Kasumi-1 (cell line): ENCODE data around the gene EIF4E3.
A peak's percentile ranks its signal among the peaks of the same experiment; 100 is the strongest.

ENCODE experiments used
- DNase-seq, 2 experiments: peaks; one replicate each; lab custom pipeline; 2025; lab: John Stamatoyannopoulos, UW

The EIF4E3 gene

GRCh38 chr3:71689291-71689690, 35.9 kb downstream of the EIF4E3 start:
- DNase-seq, result peak; percentile 49 to 63

GRCh38 chr3:71688121-71688520, 37.1 kb downstream of the EIF4E3 start:
- DNase-seq, result no peak

- DNase-seq, result no peak
Observed at GRCh38 chr3:71685686-71686085, 39.5 kb downstream of the EIF4E3 start.

- DNase-seq, result no peak
Observed at GRCh38 chr3:71684757-71685386, 40.3 kb downstream of the EIF4E3 start.

- DNase-seq, result no peak
Observed at GRCh38 chr3:71684046-71684756, 41.0 kb downstream of the EIF4E3 start.

- DNase-seq, result peak; percentile 86 to 89
Observed at GRCh38 chr3:71681224-71681668, 44.0 kb downstream of the EIF4E3 start.

- DNase-seq, result no peak
Observed at GRCh38 chr3:71680603-71681002, 44.6 kb downstream of the EIF4E3 start.

- no peak for DNase-seq
Observed at GRCh38 chr3:71676931-71677330, 48.3 kb downstream of the EIF4E3 start.

- DNase-seq, result no peak
Observed at GRCh38 chr3:71673486-71673885, 51.7 kb downstream of the EIF4E3 start.

- DNase-seq, result no peak
Observed at GRCh38 chr3:71672807-71673206, 52.4 kb downstream of the EIF4E3 start.

GRCh38 chr3:71672340-71672739, 52.9 kb downstream of the EIF4E3 start:
- DNase-seq, result no peak

GRCh38 chr3:71671216-71671845, 53.9 kb downstream of the EIF4E3 start:
- DNase-seq, result no peak

GRCh38 chr3:71662568-71662967, 62.6 kb downstream of the EIF4E3 start:
- DNase-seq, result no peak

- no peak for DNase-seq
Observed at GRCh38 chr3:71662056-71662455, 63.1 kb downstream of the EIF4E3 start.

GRCh38 chr3:71659864-71660591, 65.2 kb downstream of the EIF4E3 start:
- DNase-seq, result no peak

- no peak for DNase-seq
Observed at GRCh38 chr3:71657831-71658530, 67.2 kb downstream of the EIF4E3 start.

GRCh38 chr3:71655061-71655460, 70.1 kb downstream of the EIF4E3 start:
- no peak for DNase-seq

- DNase-seq, result no peak
Observed at GRCh38 chr3:71653414-71653807, 71.8 kb downstream of the EIF4E3 start.

GRCh38 chr3:71652781-71653413, 72.3 kb downstream of the EIF4E3 start:
- peak; percentile 72 to 83 for DNase-seq

- DNase-seq, result no peak
Observed at GRCh38 chr3:71651625-71652024, 73.6 kb downstream of the EIF4E3 start.

- DNase-seq, result no peak
Observed at GRCh38 chr3:71650372-71650771, 74.8 kb downstream of the EIF4E3 start.
